ENCODE measurements around the gene NEB. TPM values are rescaled to one million over a fixed set of nuclear protein-coding genes. Genes with fewer than 3 reads are reported as not detected.

The NEB gene
- total and polyA plus RNA-seq, 2 donors from 2014 or later: 0.88 to 1.6 TPM

DNA sequence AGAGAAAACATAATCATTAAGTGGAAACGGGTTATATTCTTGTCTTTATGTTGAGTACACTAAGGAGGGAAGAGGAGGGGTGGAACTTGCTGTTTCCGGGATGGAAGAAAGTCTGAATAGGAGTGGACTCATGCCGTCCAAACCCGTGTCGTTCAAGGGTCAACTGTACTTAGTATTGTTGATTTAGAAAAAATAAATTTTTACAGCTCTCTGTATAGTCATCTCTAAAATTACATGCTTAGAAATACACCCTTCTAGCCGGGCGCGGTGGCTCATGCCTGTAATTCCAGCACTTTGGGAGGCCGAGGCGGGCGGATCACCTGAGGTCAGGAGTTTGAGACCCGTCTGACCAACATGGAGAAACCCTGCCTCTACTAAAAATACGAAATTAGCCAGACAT, 295.1 kb downstream of the NEB start:
- Histone ChIP-seq H3K27ac (ENCODE audit: low read depth in 2 of 2, low read length in 2 of 2) (no peak overlapping the region), H3K9ac (ENCODE audit: low read length in 3 of 3) (no peak overlapping the region), H3K27me3 (ENCODE audit: control insufficient read depth, insufficient read depth, low read length) (no peaks in the 10 kb centered on the region), H3K36me3 (ENCODE audit: control insufficient read depth in 2 of 3, insufficient read depth in 3 of 3, low read length in 3 of 3) (peaks cover 17 to 21% (median 17%) of the 10 kb centered on the region in 3 donors), H3K4me3 (ENCODE audit: low read length in 3 of 3) (no peak overlapping the region), H3K9me3 (ENCODE audit: control insufficient read depth in 2 of 3, insufficient read depth in 1 of 3, low read length in 3 of 3) (no peaks in the 10 kb centered on the region), H3K4me1 (ENCODE audit: control insufficient read depth in 2 of 3, insufficient read depth in 2 of 3, low read depth in 1 of 3, low read length in 3 of 3) (no peaks in the 10 kb centered on the region)
- TF ChIP-seq, protein P1, sequence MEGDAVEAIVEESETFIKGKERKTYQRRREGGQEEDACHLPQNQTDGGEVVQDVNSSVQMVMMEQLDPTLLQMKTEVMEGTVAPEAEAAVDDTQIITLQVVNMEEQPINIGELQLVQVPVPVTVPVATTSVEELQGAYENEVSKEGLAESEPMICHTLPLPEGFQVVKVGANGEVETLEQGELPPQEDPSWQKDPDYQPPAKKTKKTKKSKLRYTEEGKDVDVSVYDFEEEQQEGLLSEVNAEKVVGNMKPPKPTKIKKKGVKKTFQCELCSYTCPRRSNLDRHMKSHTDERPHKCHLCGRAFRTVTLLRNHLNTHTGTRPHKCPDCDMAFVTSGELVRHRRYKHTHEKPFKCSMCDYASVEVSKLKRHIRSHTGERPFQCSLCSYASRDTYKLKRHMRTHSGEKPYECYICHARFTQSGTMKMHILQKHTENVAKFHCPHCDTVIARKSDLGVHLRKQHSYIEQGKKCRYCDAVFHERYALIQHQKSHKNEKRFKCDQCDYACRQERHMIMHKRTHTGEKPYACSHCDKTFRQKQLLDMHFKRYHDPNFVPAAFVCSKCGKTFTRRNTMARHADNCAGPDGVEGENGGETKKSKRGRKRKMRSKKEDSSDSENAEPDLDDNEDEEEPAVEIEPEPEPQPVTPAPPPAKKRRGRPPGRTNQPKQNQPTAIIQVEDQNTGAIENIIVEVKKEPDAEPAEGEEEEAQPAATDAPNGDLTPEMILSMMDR (IDR thresholded peaks at IDR 0.05; ENCODE audit: borderline replicate concordance, extremely low read depth, insufficient read depth): no peak
- intact Hi-C loops (cut with DNase I): no loop called here
- FAIRE-seq (no peak), DNase-seq (no peak)

GRCh38 chr2:151438506-151438905, 295.8 kb downstream of the NEB start:
- H3K9ac ChIP-seq (ENCODE audit: low read length in 3 of 3): no peak overlapping the region
- H3K4me3 ChIP-seq (ENCODE audit: low read length in 3 of 3): no peak overlapping the region
- no peaks in the 10 kb centered on the region for H3K4me1 ChIP-seq (ENCODE audit: control insufficient read depth in 2 of 3, insufficient read depth in 2 of 3, low read depth in 1 of 3, low read length in 3 of 3)
- no peak overlapping the region for H3K27ac ChIP-seq (ENCODE audit: low read depth in 2 of 2, low read length in 2 of 2)
- FAIRE-seq (no peak), DNase-seq (no peak)
- H3K9me3 ChIP-seq (ENCODE audit: control insufficient read depth in 2 of 3, insufficient read depth in 1 of 3, low read length in 3 of 3): no peaks in the 10 kb centered on the region
- intact Hi-C loops (cut with DNase I): no loop called here
- no peaks in the 10 kb centered on the region for H3K27me3 ChIP-seq (ENCODE audit: control insufficient read depth, insufficient read depth, low read length)
- peaks cover 15 to 21% (median 17%) of the 10 kb centered on the region in 3 donors for H3K36me3 ChIP-seq (ENCODE audit: control insufficient read depth in 2 of 3, insufficient read depth in 3 of 3, low read length in 3 of 3)
- TF ChIP-seq, protein P1 (IDR thresholded peaks at IDR 0.05; ENCODE audit: borderline replicate concordance, extremely low read depth, insufficient read depth): no peak

GRCh38 chr2:151437630-151438029, 296.6 kb downstream of the NEB start:
- DNase-seq (peak in 2 of 5 donors; percentile 19 to 27), FAIRE-seq (no peak)
- Histone ChIP-seq H3K9me3 (ENCODE audit: control insufficient read depth in 2 of 3, insufficient read depth in 1 of 3, low read length in 3 of 3) (no peaks in the 10 kb centered on the region), H3K4me3 (ENCODE audit: low read length in 3 of 3) (no peak overlapping the region), H3K4me1 (ENCODE audit: control insufficient read depth in 2 of 3, insufficient read depth in 2 of 3, low read depth in 1 of 3, low read length in 3 of 3) (no peaks in the 10 kb centered on the region), H3K27me3 (ENCODE audit: control insufficient read depth, insufficient read depth, low read length) (no peaks in the 10 kb centered on the region), H3K27ac (ENCODE audit: low read depth in 2 of 2, low read length in 2 of 2) (no peak overlapping the region), H3K9ac (ENCODE audit: low read length in 3 of 3) (no peak overlapping the region), H3K36me3 (ENCODE audit: control insufficient read depth in 2 of 3, insufficient read depth in 3 of 3, low read length in 3 of 3) (peaks cover 16 to 21% (median 17%) of the 10 kb centered on the region in 3 donors)
- intact Hi-C loops (cut with DNase I): no loop called here
- TF ChIP-seq, protein P1 (IDR thresholded peaks at IDR 0.05; ENCODE audit: borderline replicate concordance, extremely low read depth, insufficient read depth): peak; percentile 30

Other genes starting within 250 kb of the NEB start
- gene ARL5A, start 93.9 kb upstream of the NEB start, total RNA-seq: 47.3 TPM
- 18.1 TPM for gene ARL5A, start 93.9 kb upstream of the NEB start, polyA plus RNA-seq (ENCODE audit: insufficient read depth, low read depth, low replicate concordance)

Measured in kidney (tissue), 14 donors.